GM12872 (cell line): Measurements from ENCODE around the gene ADGRV1.

Source experiments
- CTCF ChIP-seq: IDR thresholded peaks from 3 replicates; pipeline ENCODE4 v1.5.1; 2011; ENCODE audit warnings: low read depth, mild to moderate bottlenecking, low read length, moderate library complexity; ENCODE audit not compliant: insufficient read depth

ADGRV1 gene

DNA sequence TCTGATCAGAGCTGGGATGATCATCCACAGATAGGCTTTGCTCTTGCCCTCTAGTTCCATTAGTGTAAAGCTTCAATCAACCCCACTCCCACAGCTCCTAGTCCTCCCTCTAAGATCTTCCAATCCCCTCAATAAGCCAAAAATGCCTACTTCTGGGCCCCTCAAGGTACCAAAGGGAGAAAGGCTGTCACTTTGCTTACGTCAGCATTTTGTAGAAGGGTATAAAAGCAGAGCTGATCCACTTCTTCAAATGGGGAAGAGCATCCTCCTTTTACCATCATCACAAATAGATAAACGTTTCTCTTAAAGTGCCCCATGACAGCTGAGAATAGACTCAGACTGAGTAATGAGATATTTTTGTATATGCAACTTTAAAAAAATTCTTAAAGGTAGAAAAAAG is 13.1 kb upstream of the ADGRV1 start:
- no peak for TF ChIP-seq CTCF

DNA sequence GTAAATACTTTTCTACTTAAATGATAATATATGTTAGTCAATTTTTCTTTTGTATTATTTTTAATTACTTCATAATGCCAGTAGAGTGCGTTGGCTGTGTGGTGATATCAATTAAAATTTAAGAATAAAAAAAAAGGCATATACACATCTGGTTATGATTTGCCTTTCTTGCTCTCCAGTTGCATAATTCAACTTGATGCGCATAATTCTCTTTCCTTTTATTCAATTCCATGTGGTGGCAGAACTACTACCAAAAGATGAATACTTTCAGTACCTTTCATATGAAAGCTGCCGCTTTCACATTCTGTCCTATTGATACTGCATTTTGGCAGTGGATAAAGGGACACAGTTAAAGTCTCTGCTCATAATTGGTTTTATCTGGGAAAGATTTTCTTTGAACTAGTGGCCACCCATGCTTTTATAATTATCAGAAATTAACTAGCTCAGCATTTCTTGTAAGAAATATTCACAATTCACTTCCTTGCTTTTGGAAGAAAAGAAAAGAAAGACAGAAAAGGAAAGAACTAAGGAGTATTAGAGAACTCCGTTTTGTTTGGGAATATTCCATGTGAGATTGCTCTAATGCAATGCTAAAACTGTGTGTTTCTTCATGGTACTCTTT is 12.3 kb upstream of the ADGRV1 start:
- no peak for TF ChIP-seq CTCF

GRCh38 chr5:90547072-90547536 is 11.5 kb upstream of the ADGRV1 start:
- TF ChIP-seq CTCF, result no peak

GRCh38 chr5:90548069-90548593 is 10.5 kb upstream of the ADGRV1 start:
- no peak for TF ChIP-seq CTCF

DNA sequence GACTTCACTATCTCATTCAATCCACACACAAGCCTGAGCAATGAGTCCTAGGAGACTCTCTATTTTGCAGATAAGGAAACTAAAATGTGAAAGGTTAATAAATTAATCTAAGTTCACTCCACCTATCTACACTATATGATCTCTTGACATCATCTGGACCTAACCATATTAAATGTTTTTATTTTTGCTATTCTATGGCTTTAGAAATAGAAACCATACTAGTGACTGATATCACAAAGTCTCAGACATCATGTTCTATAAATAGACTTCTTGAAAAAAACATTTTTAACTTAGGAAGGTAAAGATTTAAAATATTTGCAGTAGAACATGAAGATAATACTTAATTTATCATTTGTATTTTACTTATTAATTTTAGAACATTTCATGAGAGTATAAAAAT is 9.4 kb upstream of the ADGRV1 start:
- no peak for TF ChIP-seq CTCF

DNA sequence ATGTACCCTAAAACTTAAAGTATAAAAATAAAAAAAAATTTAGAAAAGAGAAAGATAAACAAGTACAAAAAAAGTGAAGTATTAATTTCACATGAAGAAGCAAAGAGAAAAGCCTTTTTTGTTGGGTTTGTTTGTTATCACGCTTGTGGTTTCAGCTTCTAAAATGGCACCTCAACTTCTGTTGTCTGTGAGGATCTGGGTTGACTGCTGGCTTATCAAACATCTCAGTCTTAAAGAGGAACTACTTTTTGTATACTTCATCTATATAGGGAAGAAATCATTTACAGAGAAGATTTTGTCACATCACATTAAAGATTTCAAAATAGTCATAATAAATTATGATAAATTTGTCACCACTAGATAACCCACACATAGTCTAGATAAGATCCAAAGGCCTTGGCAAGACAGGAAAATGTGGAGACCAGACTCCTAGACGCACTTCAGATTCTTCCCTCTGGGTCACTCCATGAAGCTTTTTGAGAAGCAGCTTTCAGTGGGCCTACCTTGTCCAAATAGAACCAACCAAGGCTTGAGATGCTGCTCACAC is 8.8 kb upstream of the ADGRV1 start:
- no peak for TF ChIP-seq CTCF

- TF ChIP-seq CTCF, result no peak
Observed at GRCh38 chr5:90550963-90551362, 7.6 kb upstream of the ADGRV1 start.
